ENCODE results near the gene FAM83G. TPM values are rescaled to one million over a fixed set of nuclear protein-coding genes. Genes with fewer than 3 reads are reported as not detected.
A peak's percentile ranks its signal among the peaks of the same experiment; 100 is the strongest.

Gene FAM83G
- total and polyA plus RNA-seq, 8 donors, result 8.2 to 41.1 (median 14.2) TPM

DNA sequence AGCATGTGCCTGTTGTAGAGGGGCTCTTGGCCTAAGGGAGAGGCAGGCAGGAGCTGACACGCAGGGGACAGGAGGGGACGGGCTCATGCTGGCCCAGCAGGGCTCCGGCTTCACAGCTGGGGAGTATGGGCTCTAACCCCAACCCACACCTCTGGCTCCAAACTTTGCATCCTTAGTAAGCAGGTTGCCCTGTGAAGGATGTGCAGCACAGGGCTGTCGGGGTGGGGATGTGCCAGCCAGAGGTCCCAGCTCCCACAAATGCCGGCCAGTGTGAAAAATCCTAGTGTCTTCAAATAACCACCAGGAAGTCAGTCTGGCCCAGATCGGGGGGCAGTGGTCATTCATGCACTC, 14.0 kb upstream of the FAM83G start:
- H3K27me3 ChIP-seq, result no peaks in the 10 kb centered on the region
- no peaks in the 10 kb centered on the region for H3K9me3 ChIP-seq
- H3K27ac ChIP-seq, result no peak overlapping the region
- no peaks in the 10 kb centered on the region for H3K36me3 ChIP-seq
- WGBS, 5 donors, result 80 to 92% (median 84%) methylated on average over 3 to 6 of the region's 6 CpGs
- intact Hi-C loops (cut with DNase I; ENCODE audit: low total_unique reads), result no loop called here
- no peak overlapping the region for H3K4me3 ChIP-seq
- no peak for DNase-seq
- TF ChIP-seq, protein P1, sequence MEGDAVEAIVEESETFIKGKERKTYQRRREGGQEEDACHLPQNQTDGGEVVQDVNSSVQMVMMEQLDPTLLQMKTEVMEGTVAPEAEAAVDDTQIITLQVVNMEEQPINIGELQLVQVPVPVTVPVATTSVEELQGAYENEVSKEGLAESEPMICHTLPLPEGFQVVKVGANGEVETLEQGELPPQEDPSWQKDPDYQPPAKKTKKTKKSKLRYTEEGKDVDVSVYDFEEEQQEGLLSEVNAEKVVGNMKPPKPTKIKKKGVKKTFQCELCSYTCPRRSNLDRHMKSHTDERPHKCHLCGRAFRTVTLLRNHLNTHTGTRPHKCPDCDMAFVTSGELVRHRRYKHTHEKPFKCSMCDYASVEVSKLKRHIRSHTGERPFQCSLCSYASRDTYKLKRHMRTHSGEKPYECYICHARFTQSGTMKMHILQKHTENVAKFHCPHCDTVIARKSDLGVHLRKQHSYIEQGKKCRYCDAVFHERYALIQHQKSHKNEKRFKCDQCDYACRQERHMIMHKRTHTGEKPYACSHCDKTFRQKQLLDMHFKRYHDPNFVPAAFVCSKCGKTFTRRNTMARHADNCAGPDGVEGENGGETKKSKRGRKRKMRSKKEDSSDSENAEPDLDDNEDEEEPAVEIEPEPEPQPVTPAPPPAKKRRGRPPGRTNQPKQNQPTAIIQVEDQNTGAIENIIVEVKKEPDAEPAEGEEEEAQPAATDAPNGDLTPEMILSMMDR (IDR thresholded peaks at IDR 0.05), result no peak
- TF ChIP-seq POLR2AphosphoS5 (IDR thresholded peaks at IDR 0.05) (no peak), EP300 (IDR thresholded peaks at IDR 0.05) (no peak), POLR2A (IDR thresholded peaks at IDR 0.05) (no peak)
- H3K4me1 ChIP-seq, result peaks cover 0 to 7% (median 0%) of the 10 kb centered on the region in 4 donors

GRCh38 chr17:19017804-19018599, 13.4 kb upstream of the FAM83G start:
- Histone ChIP-seq H3K27me3 (no peaks in the 10 kb centered on the region), H3K9me3 (no peaks in the 10 kb centered on the region), H3K36me3 (no peaks in the 10 kb centered on the region), H3K4me1 (peaks cover 0 to 7% (median 0%) of the 10 kb centered on the region in 4 donors), H3K27ac (no peak overlapping the region), H3K4me3 (no peak overlapping the region)
- DNase-seq, result peak in 1 of 2 donors; percentile 41
- WGBS, 5 donors, result 60 to 89% (median 67%) methylated on average over 12 to 16 of the region's 16 CpGs
- intact Hi-C loops (cut with DNase I; ENCODE audit: low total_unique reads), result no loop called here
- TF ChIP-seq POLR2AphosphoS5 (IDR thresholded peaks at IDR 0.05) (no peak), POLR2A (IDR thresholded peaks at IDR 0.05) (no peak), EP300 (IDR thresholded peaks at IDR 0.05) (no peak)
- TF ChIP-seq, protein P1 (IDR thresholded peaks at IDR 0.05), result no peak

DNA sequence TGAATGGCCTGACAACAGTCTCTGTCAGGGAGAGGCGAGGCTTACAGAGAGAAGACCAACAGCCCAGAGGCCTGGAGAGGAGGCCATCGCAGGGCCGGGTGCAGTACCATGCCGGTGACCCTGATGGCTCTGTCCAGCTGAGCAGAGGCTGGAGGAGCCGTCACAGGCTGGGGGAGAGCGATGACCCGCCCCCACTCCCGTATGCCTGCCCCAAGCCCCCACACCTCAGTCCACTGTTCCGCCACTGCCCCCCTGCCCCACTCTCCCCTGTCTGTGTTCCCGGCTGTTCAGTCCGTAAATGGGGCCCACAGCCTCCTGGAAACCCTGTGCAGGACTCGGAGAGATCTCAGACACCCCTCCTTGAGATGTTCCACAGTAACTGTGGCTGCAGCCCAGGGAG, 12.8 kb upstream of the FAM83G start:
- peaks cover 0 to 7% (median 0%) of the 10 kb centered on the region in 4 donors for H3K4me1 ChIP-seq
- H3K27me3 ChIP-seq, result no peaks in the 10 kb centered on the region
- intact Hi-C loops (cut with DNase I; ENCODE audit: low total_unique reads), result no loop called here
- H3K4me3 ChIP-seq, result no peak overlapping the region
- no peaks in the 10 kb centered on the region for H3K36me3 ChIP-seq
- no peak for TF ChIP-seq POLR2A (IDR thresholded peaks at IDR 0.05)
- TF ChIP-seq POLR2AphosphoS5 (IDR thresholded peaks at IDR 0.05), result no peak
- no peak for TF ChIP-seq EP300 (IDR thresholded peaks at IDR 0.05)
- TF ChIP-seq, protein P1 (IDR thresholded peaks at IDR 0.05), result no peak
- DNase-seq, result no peak
- no peak overlapping the region for H3K27ac ChIP-seq
- no peaks in the 10 kb centered on the region for H3K9me3 ChIP-seq
- 72 to 92% (median 80%) methylated on average over 7 to 12 of the region's 12 CpGs for WGBS, 5 donors

DNA sequence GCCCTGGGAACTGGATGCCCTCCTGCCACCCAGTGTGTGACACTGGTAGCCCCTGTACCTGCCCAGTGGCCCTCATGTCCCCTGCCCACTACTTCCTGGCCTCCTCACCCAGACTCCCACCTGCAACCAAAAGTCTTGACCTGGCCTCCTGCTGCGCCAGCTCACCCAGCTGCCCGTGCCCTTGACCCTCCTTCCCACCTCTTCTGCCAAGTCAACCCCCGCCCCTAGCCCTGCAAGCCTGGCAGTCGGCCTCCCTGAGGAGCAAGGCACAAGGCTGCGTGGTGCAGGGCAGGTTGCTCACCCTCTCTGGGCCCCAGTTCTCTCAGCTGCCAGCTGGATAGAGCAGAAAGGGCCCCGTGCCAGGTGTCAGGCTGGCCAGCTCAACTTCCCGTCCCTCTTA, 12.3 kb upstream of the FAM83G start:
- WGBS, 5 donors, result 46 to 61% (median 59%) methylated on average over 7 of the region's 7 CpGs
- no peak for DNase-seq

More for the DNA sequence above, 12.3 kb upstream of the FAM83G start:
- no peaks in the 10 kb centered on the region for H3K9me3 ChIP-seq
- H3K27ac ChIP-seq, result no peak overlapping the region
- no peaks in the 10 kb centered on the region for H3K27me3 ChIP-seq
- H3K4me1 ChIP-seq, result peaks cover 0 to 10% (median 0%) of the 10 kb centered on the region in 4 donors
- no peak for TF ChIP-seq POLR2A (IDR thresholded peaks at IDR 0.05)
- TF ChIP-seq EP300 (IDR thresholded peaks at IDR 0.05), result no peak
- TF ChIP-seq POLR2AphosphoS5 (IDR thresholded peaks at IDR 0.05), result no peak
- TF ChIP-seq, protein P1 (IDR thresholded peaks at IDR 0.05), result no peak
- intact Hi-C loops (cut with DNase I; ENCODE audit: low total_unique reads), result no loop called here
- no peak overlapping the region for H3K4me3 ChIP-seq
- no peaks in the 10 kb centered on the region for H3K36me3 ChIP-seq
